Astrocyte (in vitro differentiated cells and primary cell): ENCODE results near the gene MYCBPAP. TPM values are rescaled to one million over a fixed set of nuclear protein-coding genes. Genes with fewer than 3 reads are reported as not detected.

Experiments
- DNase-seq: peaks from one replicate; pipeline ENCODE4 v3.0.0-alpha.2; 2010; ENCODE audit warnings: low read depth
- FAIRE-seq: peaks from 2 replicates; lab custom pipeline; 2011; peaks lifted over from hg19 to GRCh38; lab: Jason Lieb, UNC
- H2AFZ ChIP-seq: 2 replicates; pipeline ENCODE4 v1.6.0; 2012; ENCODE audit warnings: low read depth, low read length, inconsistent platforms
- H3K27ac ChIP-seq: 2 replicates; pipeline ENCODE4 v1.5.1; 2011; ENCODE audit warnings: low read depth, low read length, inconsistent platforms
- H3K27me3 ChIP-seq: 2 replicates; pipeline ENCODE4 v1.6.0; 2011; ENCODE audit warnings: low read length, inconsistent platforms; ENCODE audit not compliant: insufficient read depth
- H3K36me3 ChIP-seq: 2 replicates; pipeline ENCODE4 v1.5.1; 2011; ENCODE audit warnings: low read length, inconsistent platforms; ENCODE audit not compliant: insufficient read depth
- H3K4me1 ChIP-seq: 2 replicates; pipeline ENCODE4 v1.5.1; 2011; ENCODE audit warnings: low read length, inconsistent platforms; ENCODE audit not compliant: insufficient read depth
- H3K4me2 ChIP-seq: 2 replicates; pipeline ENCODE4 v1.6.0; 2012; ENCODE audit warnings: low read length, inconsistent platforms
- H3K4me3 ChIP-seq: 2 replicates; pipeline ENCODE4 v1.5.1; 2011; ENCODE audit warnings: low read depth, mild to moderate bottlenecking, low read length, inconsistent platforms; ENCODE audit not compliant: insufficient read depth
- H3K79me2 ChIP-seq: 2 replicates; pipeline ENCODE4 v1.6.0; 2012; ENCODE audit warnings: mild to moderate bottlenecking, low read length, inconsistent platforms; ENCODE audit not compliant: insufficient read depth
- H3K9ac ChIP-seq: 2 replicates; pipeline ENCODE4 v1.6.0; 2012; ENCODE audit warnings: mild to moderate bottlenecking, low read length, inconsistent platforms
- H3K9me3 ChIP-seq: 2 replicates; pipeline ENCODE4 v1.5.1; 2012; ENCODE audit warnings: low read depth, mild to moderate bottlenecking, low read length, inconsistent platforms; ENCODE audit not compliant: insufficient read depth
- H4K20me1 ChIP-seq: 2 replicates; pipeline ENCODE4 v1.6.0; 2012; ENCODE audit warnings: low read length, inconsistent platforms; ENCODE audit not compliant: insufficient read depth
- H3K27ac Mint-ChIP-seq: one replicate; pipeline ENCODE4 v1.8.0; 2021; ENCODE audit warnings: mild to moderate bottlenecking, mixed read lengths; ENCODE audit not compliant: unreplicated experiment
- H3K27me3 Mint-ChIP-seq: one replicate; pipeline ENCODE4 v1.8.0; 2021; ENCODE audit warnings: low read depth, mixed read lengths; ENCODE audit not compliant: unreplicated experiment
- H3K36me3 Mint-ChIP-seq: one replicate; pipeline ENCODE4 v1.8.0; 2021; ENCODE audit warnings: low read depth, mixed read lengths; ENCODE audit not compliant: unreplicated experiment
- H3K4me1 Mint-ChIP-seq: one replicate; pipeline ENCODE4 v1.8.0; 2021; ENCODE audit warnings: low read depth, mixed read lengths; ENCODE audit not compliant: unreplicated experiment
- H3K4me3 Mint-ChIP-seq: one replicate; pipeline ENCODE4 v1.8.0; 2021; ENCODE audit warnings: mild to moderate bottlenecking, moderate library complexity, mixed read lengths; ENCODE audit not compliant: unreplicated experiment
- H3K9me3 Mint-ChIP-seq: one replicate; pipeline ENCODE4 v1.8.0; 2021; ENCODE audit warnings: mild to moderate bottlenecking, mixed read lengths; ENCODE audit not compliant: unreplicated experiment
- CTCF ChIP-seq: IDR thresholded peaks from 2 replicates; pipeline ENCODE4 v1.5.1; 2011; ENCODE audit warnings: low read depth, mild to moderate bottlenecking, inconsistent platforms, low read length, moderate library complexity; ENCODE audit not compliant: insufficient read depth
- EZH2 ChIP-seq: IDR thresholded peaks from 2 replicates; pipeline ENCODE4 v1.6.1; 2012; ENCODE audit warnings: mild to moderate bottlenecking, low read length, inconsistent platforms; ENCODE audit not compliant: insufficient read depth
- total RNA-seq: library from RNA; stranded (reverse); gene quantifications from 2 replicates; pipeline ENCODE4 v1.2.1, GENCODE V29; 2021

MYCBPAP gene
- total RNA-seq, 1 donor from 2014 or later = 1.4 TPM

- H3K27me3 Mint-ChIP-seq = peaks cover 28% of the 10 kb centered on the region
Measured at GRCh38 chr17:50550661-50551432, 42.6 kb downstream of the MYCBPAP start.

GRCh38 chr17:50551433-50551815 lies 43.2 kb downstream of the MYCBPAP start:
- Mint-ChIP-seq H3K27ac (no peak overlapping the region), H3K9me3 (peaks cover 1% of the 10 kb centered on the region), H3K4me3 (no peak overlapping the region), H3K4me1 (no peaks in the 10 kb centered on the region), H3K27me3 (peaks cover 25% of the 10 kb centered on the region), H3K36me3 (peaks cover 21% of the 10 kb centered on the region)
- H2AFZ ChIP-seq = no peak overlapping the region
- H3K9ac ChIP-seq = no peak overlapping the region
- no peak overlapping the region for H3K27ac ChIP-seq
- TF ChIP-seq EZH2 = no peak
- no peak for TF ChIP-seq CTCF
- peaks cover 4% of the 10 kb centered on the region for H3K79me2 ChIP-seq
- H4K20me1 ChIP-seq = peaks cover 15% of the 10 kb centered on the region
- no peak overlapping the region for H3K4me3 ChIP-seq
- no peak for DNase-seq
- H3K36me3 ChIP-seq = no peaks in the 10 kb centered on the region
- peaks cover 9% of the 10 kb centered on the region for H3K4me1 ChIP-seq
- no peak overlapping the region for H3K4me2 ChIP-seq
- no peaks in the 10 kb centered on the region for H3K27me3 ChIP-seq
- FAIRE-seq = no peak
- H3K9me3 ChIP-seq = no peaks in the 10 kb centered on the region

More at GRCh38 chr17:50550661-50551432, 42.6 kb downstream of the MYCBPAP start:
- H3K4me3 ChIP-seq = no peak overlapping the region
- no peak overlapping the region for H3K4me2 ChIP-seq
- no peaks in the 10 kb centered on the region for H3K36me3 ChIP-seq
- no peak overlapping the region for H3K9ac ChIP-seq
- peaks cover 4% of the 10 kb centered on the region for H3K79me2 ChIP-seq
- H3K27ac Mint-ChIP-seq = no peak overlapping the region
- no peak overlapping the region for H2AFZ ChIP-seq
- DNase-seq (peak; percentile 60), FAIRE-seq (peak; percentile 50)
- H3K4me3 Mint-ChIP-seq = no peak overlapping the region
- no peaks in the 10 kb centered on the region for H3K4me1 Mint-ChIP-seq
- peaks cover 15% of the 10 kb centered on the region for H4K20me1 ChIP-seq
- H3K4me1 ChIP-seq = peaks cover 9% of the 10 kb centered on the region
- H3K27ac ChIP-seq = no peak overlapping the region
- peaks cover 17% of the 10 kb centered on the region for H3K36me3 Mint-ChIP-seq
- no peak for TF ChIP-seq EZH2
- TF ChIP-seq CTCF = peak; percentile 79
- no peaks in the 10 kb centered on the region for H3K9me3 ChIP-seq
- no peaks in the 10 kb centered on the region for H3K27me3 ChIP-seq
- peaks cover 1% of the 10 kb centered on the region for H3K9me3 Mint-ChIP-seq

GRCh38 chr17:50551884-50552283 lies 43.6 kb downstream of the MYCBPAP start:
- Histone ChIP-seq H3K4me1 (peaks cover 9% of the 10 kb centered on the region), H3K27ac (no peak overlapping the region), H2AFZ (no peak overlapping the region), H3K4me3 (no peak overlapping the region), H3K9ac (no peak overlapping the region), H3K79me2 (peaks cover 4% of the 10 kb centered on the region), H3K4me2 (no peak overlapping the region), H4K20me1 (peaks cover 15% of the 10 kb centered on the region), H3K36me3 (no peaks in the 10 kb centered on the region), H3K9me3 (no peaks in the 10 kb centered on the region), H3K27me3 (no peaks in the 10 kb centered on the region)
- no peak overlapping the region for H3K4me3 Mint-ChIP-seq
- peaks cover 24% of the 10 kb centered on the region for H3K27me3 Mint-ChIP-seq
- FAIRE-seq (no peak), DNase-seq (no peak)
- no peaks in the 10 kb centered on the region for H3K4me1 Mint-ChIP-seq
- H3K27ac Mint-ChIP-seq = no peak overlapping the region
- no peak for TF ChIP-seq CTCF
- TF ChIP-seq EZH2 = no peak
- H3K9me3 Mint-ChIP-seq = peaks cover 1% of the 10 kb centered on the region
- H3K36me3 Mint-ChIP-seq = peaks cover 24% of the 10 kb centered on the region
